HepG2 (cell line): ENCODE results near the gene ICE2. TPM values are rescaled to one million over a fixed set of nuclear protein-coding genes. Genes with fewer than 3 reads are reported as not detected.

ENCODE experiments used
- ATM ChIP-seq: fragments of 450-650 bp; IDR thresholded peaks from 2 replicates; pipeline ENCODE4 v1.7.1; 2017; ENCODE audit warnings: mild to moderate bottlenecking, borderline replicate concordance
- HES4 ChIP-seq: sonication (generic); formaldehyde crosslinking; IDR thresholded peaks from 2 replicates; pipeline ENCODE4 v1.9.0; 2021; ENCODE audit warnings: mild to moderate bottlenecking, missing genetic modification reagents, borderline replicate concordance
- HNRNPLL ChIP-seq: fragments of 200-400 bp; formaldehyde crosslinking; IDR thresholded peaks from 2 replicates; pipeline ENCODE4 v1.6.1; 2017; ENCODE audit warnings: mild to moderate bottlenecking, low read depth, low read length; ENCODE audit not compliant: poor library complexity, severe bottlenecking
- JUN ChIP-seq: sonication (generic); formaldehyde crosslinking; IDR thresholded peaks from 2 replicates; pipeline ENCODE4 v1.4.0; 2020; ENCODE audit warnings: mild to moderate bottlenecking, missing genetic modification reagents
- KDM3A ChIP-seq: IDR thresholded peaks from 2 replicates; pipeline ENCODE4 v1.6.1; 2018; ENCODE audit warnings: low read depth, missing compliant biosample characterization
- KLF12 ChIP-seq: sonication (generic); formaldehyde crosslinking; IDR thresholded peaks from 2 replicates; pipeline ENCODE4 v1.4.0; 2020; ENCODE audit warnings: missing genetic modification reagents, borderline replicate concordance
- MBNL3 ChIP-seq: fragments of 250-450 bp; sonication (Bioruptor Pico); conservative IDR thresholded peaks from 2 replicates; pipeline ENCODE4 v1.8.0; 2022; ENCODE audit warnings: mild to moderate bottlenecking, inconsistent platforms
- NR2C2 ChIP-seq: sonication (generic); formaldehyde crosslinking; IDR thresholded peaks from 2 replicates; pipeline ENCODE4 v1.4.0; 2020; ENCODE audit warnings: missing genetic modification reagents, mild to moderate bottlenecking, moderate library complexity, borderline replicate concordance
- REPIN1 ChIP-seq: sonication (generic); formaldehyde crosslinking; IDR thresholded peaks from 2 replicates; pipeline ENCODE4 v1.8.0; 2022; ENCODE audit warnings: missing genetic modification reagents, low read depth, mild to moderate bottlenecking, borderline replicate concordance
- TAF1 ChIP-seq: sonication (generic); formaldehyde crosslinking; IDR thresholded peaks from 2 replicates; pipeline ENCODE4 v1.4.0; 2020; ENCODE audit warnings: missing genetic modification reagents
- TBL1XR1 ChIP-seq: fragments of 150-350 bp; IDR thresholded peaks from 2 replicates; pipeline ENCODE4 v1.6.1; 2014; ENCODE audit warnings: borderline replicate concordance, low read length; ENCODE audit not compliant: partially characterized antibody
- ZEB1 ChIP-seq: IDR thresholded peaks from 2 replicates; pipeline ENCODE4 v1.6.1; 2012; ENCODE audit warnings: mild to moderate bottlenecking, low read depth, inconsistent platforms; ENCODE audit not compliant: insufficient replicate concordance
- ZNF546 ChIP-seq: sonication (generic); formaldehyde crosslinking; conservative IDR thresholded peaks from 2 replicates; pipeline ENCODE4 v1.8.1; 2023; ENCODE audit warnings: mild to moderate bottlenecking, missing genetic modification reagents
- ZNF562 ChIP-seq: sonication (generic); formaldehyde crosslinking; IDR thresholded peaks from 2 replicates; pipeline ENCODE4 v1.8.0; 2022; ENCODE audit warnings: missing genetic modification reagents, borderline replicate concordance
- ZNF572 ChIP-seq: sonication (generic); formaldehyde crosslinking; IDR thresholded peaks from 2 replicates; pipeline ENCODE4 v1.5.1; 2020; ENCODE audit warnings: mild to moderate bottlenecking, missing genetic modification reagents
- ZSCAN22 ChIP-seq: sonication (generic); formaldehyde crosslinking; IDR thresholded peaks from 2 replicates; pipeline ENCODE4 v1.4.0; 2020; ENCODE audit warnings: mild to moderate bottlenecking, missing genetic modification reagents
- ZSCAN5A ChIP-seq: sonication (generic); formaldehyde crosslinking; IDR thresholded peaks from 2 replicates; pipeline ENCODE4 v1.8.0; 2022; ENCODE audit warnings: mild to moderate bottlenecking, missing genetic modification reagents, borderline replicate concordance
- polyA plus RNA-seq, 8 experiments: library from polyadenylated mRNA; depleted of rRNA in 3 of 8; stranded (reverse) in 7 of 8; unstranded in 1 of 8; fragments of >200 nt; fragmentation: Illumina TruSeq in 4 of 8; extraction: Trizol in 4 of 8; gene quantifications; 2 replicates each; pipeline versions ENCODE4 v1.2.1 to v1.2.3, GENCODE V29; 2011 to 2016; ENCODE audit warnings: low read depth in 4 of 8, missing spikeins in 1 of 8, mixed read lengths in 1 of 8; ENCODE audit not compliant: insufficient read depth in 1 of 8
- total RNA-seq, 5 experiments: library from RNA; depleted of rRNA; stranded (reverse); fragments of >200 nt; fragmentation: Illumina TruSeq; extraction: Trizol; gene quantifications; 2 replicates each; pipeline ENCODE4 v1.2.3, GENCODE V29; 2016; ENCODE audit warnings: low read depth in 1 of 5
- TF ChIP-seq, protein P1 (sequence below): sonication (generic); formaldehyde crosslinking; IDR thresholded peaks from 2 replicates; pipeline ENCODE4 v1.4.0; 2020; ENCODE audit warnings: missing genetic modification reagents
- TF ChIP-seq, protein P2 (sequence below): sonication (generic); formaldehyde crosslinking; IDR thresholded peaks from 2 replicates; pipeline ENCODE4 v1.4.0; 2020; ENCODE audit warnings: missing genetic modification reagents; ENCODE audit errors: not compliant biosample characterization

ICE2 gene
- total and polyA plus RNA-seq, 2 of the 13 experiments (the other 11 are each of a cell fraction or from before 2014, with no cell fraction given) = 24.8 to 26.4 TPM

DNA sequence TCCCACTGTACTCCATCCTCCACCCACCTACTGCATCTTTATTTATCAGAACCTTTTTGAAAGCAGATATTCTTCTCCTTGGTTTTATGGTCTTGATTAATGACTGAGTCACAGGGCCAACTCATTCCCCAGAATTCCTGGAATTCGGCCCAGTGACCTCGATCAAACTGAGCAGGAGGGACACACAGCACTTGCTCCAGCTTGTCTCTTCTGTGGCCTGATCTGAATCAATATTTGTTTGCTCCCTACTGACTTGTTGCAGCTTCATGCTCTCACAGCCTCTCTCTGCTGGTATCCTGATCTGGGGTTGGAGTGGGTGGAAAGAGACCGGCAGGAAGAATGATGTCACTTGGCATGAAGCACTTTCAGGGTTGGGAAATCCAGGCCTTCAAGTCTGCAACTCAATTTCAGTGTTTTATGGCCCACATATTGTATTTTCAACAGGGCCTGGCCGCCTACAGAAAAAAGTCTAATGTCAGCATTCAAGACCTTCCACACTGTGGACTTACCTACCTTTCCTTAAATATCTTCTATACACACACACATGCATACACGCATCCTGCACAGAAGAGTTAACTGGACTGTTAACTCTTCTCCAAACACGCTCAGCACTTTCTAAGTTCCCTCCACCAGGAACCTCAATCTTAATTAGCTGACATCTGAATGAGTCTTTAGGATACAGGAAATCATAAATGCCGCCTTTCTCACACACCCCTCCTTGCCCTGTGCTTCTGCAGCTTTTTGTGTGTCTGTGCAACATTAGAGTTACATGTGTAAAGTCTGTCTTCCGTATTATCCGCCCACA, 85.8 kb downstream of the ICE2 start (continued):
- TF ChIP-seq ZNF562 (CRISPR knock-in tag) = no peak
- peak; percentile 92 for TF ChIP-seq JUN (CRISPR knock-in tag)
- TF ChIP-seq ZSCAN5A (CRISPR knock-in tag) = no peak; the same call in 1 of the 2 replicates
- TF ChIP-seq KLF12 (CRISPR knock-in tag) = no peak
- no peak for TF ChIP-seq ATM
- no peak for TF ChIP-seq ZNF546
- TF ChIP-seq, protein P1, sequence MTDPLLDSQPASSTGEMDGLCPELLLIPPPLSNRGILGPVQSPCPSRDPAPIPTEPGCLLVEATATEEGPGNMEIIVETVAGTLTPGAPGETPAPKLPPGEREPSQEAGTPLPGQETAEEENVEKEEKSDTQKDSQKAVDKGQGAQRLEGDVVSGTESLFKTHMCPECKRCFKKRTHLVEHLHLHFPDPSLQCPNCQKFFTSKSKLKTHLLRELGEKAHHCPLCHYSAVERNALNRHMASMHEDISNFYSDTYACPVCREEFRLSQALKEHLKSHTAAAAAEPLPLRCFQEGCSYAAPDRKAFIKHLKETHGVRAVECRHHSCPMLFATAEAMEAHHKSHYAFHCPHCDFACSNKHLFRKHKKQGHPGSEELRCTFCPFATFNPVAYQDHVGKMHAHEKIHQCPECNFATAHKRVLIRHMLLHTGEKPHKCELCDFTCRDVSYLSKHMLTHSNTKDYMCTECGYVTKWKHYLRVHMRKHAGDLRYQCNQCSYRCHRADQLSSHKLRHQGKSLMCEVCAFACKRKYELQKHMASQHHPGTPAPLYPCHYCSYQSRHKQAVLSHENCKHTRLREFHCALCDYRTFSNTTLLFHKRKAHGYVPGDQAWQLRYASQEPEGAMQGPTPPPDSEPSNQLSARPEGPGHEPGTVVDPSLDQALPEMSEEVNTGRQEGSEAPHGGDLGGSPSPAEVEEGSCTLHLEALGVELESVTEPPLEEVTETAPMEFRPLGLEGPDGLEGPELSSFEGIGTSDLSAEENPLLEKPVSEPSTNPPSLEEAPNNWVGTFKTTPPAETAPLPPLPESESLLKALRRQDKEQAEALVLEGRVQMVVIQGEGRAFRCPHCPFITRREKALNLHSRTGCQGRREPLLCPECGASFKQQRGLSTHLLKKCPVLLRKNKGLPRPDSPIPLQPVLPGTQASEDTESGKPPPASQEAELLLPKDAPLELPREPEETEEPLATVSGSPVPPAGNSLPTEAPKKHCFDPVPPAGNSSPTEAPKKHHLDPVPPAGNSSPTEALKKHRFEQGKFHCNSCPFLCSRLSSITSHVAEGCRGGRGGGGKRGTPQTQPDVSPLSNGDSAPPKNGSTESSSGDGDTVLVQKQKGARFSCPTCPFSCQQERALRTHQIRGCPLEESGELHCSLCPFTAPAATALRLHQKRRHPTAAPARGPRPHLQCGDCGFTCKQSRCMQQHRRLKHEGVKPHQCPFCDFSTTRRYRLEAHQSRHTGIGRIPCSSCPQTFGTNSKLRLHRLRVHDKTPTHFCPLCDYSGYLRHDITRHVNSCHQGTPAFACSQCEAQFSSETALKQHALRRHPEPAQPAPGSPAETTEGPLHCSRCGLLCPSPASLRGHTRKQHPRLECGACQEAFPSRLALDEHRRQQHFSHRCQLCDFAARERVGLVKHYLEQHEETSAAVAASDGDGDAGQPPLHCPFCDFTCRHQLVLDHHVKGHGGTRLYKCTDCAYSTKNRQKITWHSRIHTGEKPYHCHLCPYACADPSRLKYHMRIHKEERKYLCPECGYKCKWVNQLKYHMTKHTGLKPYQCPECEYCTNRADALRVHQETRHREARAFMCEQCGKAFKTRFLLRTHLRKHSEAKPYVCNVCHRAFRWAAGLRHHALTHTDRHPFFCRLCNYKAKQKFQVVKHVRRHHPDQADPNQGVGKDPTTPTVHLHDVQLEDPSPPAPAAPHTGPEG = peak; percentile 75; the same call in 1 of the 2 replicates
- TF ChIP-seq NR2C2 (CRISPR knock-in tag) = peak; percentile 53
- no peak for TF ChIP-seq REPIN1
- TF ChIP-seq HES4 = no peak
- TF ChIP-seq ZEB1 = no peak
- TF ChIP-seq, protein P2, sequence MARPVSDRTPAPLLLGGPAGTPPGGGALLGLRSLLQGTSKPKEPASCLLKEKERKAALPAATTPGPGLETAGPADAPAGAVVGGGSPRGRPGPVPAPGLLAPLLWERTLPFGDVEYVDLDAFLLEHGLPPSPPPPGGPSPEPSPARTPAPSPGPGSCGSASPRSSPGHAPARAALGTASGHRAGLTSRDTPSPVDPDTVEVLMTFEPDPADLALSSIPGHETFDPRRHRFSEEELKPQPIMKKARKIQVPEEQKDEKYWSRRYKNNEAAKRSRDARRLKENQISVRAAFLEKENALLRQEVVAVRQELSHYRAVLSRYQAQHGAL (CRISPR knock-in tag) = no peak
- TF ChIP-seq TAF1 (CRISPR knock-in tag) = no peak
- no peak for TF ChIP-seq HNRNPLL
- peak; percentile 69 for TF ChIP-seq TBL1XR1
- TF ChIP-seq KDM3A (CRISPR knock-in tag) = peak; percentile 68
- TF ChIP-seq MBNL3 = no peak
- no peak for TF ChIP-seq ZNF572 (CRISPR knock-in tag)
- no peak for TF ChIP-seq ZSCAN22
